ENCODE results near the gene PROK2. TPM values are rescaled to one million over a fixed set of nuclear protein-coding genes. Genes with fewer than 3 reads are reported as not detected.

The PROK2 gene
- total RNA-seq, 1 experiment from 2014 or later = 1.4 TPM

DNA sequence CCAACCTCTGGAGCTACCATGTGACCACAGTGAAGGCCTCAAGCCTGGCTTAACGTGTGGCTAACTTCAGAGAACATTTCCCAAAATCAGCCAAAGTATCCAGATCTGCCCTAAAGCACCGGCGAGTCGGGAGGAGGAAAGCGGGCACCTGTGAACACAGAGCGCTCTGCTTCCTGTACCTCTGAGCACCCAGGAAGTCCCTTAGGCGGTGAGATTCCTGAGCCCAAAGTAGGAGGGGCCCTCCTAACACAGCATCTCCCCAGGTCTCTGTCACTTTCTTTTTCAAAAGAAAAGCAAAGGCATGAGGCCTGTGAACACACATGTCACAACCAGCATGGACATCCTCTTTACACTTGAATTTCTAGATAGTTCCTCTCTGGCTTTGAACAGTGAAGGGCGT lies 58.8 kb downstream of the PROK2 start:
- Histone ChIP-seq H3K9me3 (ENCODE audit: control insufficient read depth, low read depth, low read length) (no peaks in the 10 kb centered on the region), H2BK20ac (ENCODE audit: low read depth, low read length, poor library complexity, severe bottlenecking) (no peak overlapping the region), H3K23ac (ENCODE audit: insufficient read length, low read depth, low read length) (no peak overlapping the region), H3T11ph (ENCODE audit: low read length) (no peak overlapping the region), H4K20me1 (ENCODE audit: control insufficient read depth, insufficient read depth, insufficient read length) (no peaks in the 10 kb centered on the region), H3K4me1 (ENCODE audit: insufficient read depth, low read length) (peaks cover 5% of the 10 kb centered on the region; the same call in 1 of the 2 replicates), H2BK15ac (ENCODE audit: low read depth, low read length) (no peak overlapping the region), H2AK5ac (ENCODE audit: insufficient read length, low read length) (no peak overlapping the region), H4K5ac (ENCODE audit: insufficient read length, low read depth, low read length) (no peak overlapping the region), H3K4me2 (ENCODE audit: insufficient read depth, insufficient read length, low read length) (peak overlapping the region; percentile 88), H3K79me2 (ENCODE audit: insufficient read depth, low read length) (no peaks in the 10 kb centered on the region), H3K23me2 (ENCODE audit: insufficient read length, low read depth, low read length, poor library complexity, severe bottlenecking) (peaks cover 9% of the 10 kb centered on the region), H3K9ac (ENCODE audit: extremely low read depth, insufficient read length, low read length) (no peak overlapping the region), H3K79me1 (ENCODE audit: insufficient read depth, low read depth, low read length, poor library complexity, severe bottlenecking) (no peaks in the 10 kb centered on the region), H3K56ac (ENCODE audit: insufficient read length, low read depth, low read length) (no peak overlapping the region), H3K4ac (ENCODE audit: low read depth, low read length) (no peak overlapping the region), H2BK12ac (ENCODE audit: insufficient read length, low read depth, low read length) (no peak overlapping the region), H3K27ac (ENCODE audit: insufficient read length, low read depth, low read length) (no peak overlapping the region), H2BK120ac (ENCODE audit: low read depth, low read length, poor library complexity, severe bottlenecking) (no peak overlapping the region), H2BK5ac (ENCODE audit: insufficient read length, low read length) (no peak overlapping the region), H4K8ac (replicated peaks; ENCODE audit: insufficient read length, low read depth, low read length) (no peak overlapping the region), H2AFZ (ENCODE audit: low read length) (no peak overlapping the region), H4K91ac (ENCODE audit: insufficient read length, low read depth, low read length) (no peak overlapping the region), H3K27me3 (ENCODE audit: insufficient read depth, low read length) (peaks cover 6% of the 10 kb centered on the region; the same call in 1 of the 2 replicates), H3K14ac (ENCODE audit: insufficient read depth, low read length) (no peak overlapping the region), H3K18ac (ENCODE audit: insufficient read length, low read depth, low read length) (no peak overlapping the region)
- TF ChIP-seq, protein P1, sequence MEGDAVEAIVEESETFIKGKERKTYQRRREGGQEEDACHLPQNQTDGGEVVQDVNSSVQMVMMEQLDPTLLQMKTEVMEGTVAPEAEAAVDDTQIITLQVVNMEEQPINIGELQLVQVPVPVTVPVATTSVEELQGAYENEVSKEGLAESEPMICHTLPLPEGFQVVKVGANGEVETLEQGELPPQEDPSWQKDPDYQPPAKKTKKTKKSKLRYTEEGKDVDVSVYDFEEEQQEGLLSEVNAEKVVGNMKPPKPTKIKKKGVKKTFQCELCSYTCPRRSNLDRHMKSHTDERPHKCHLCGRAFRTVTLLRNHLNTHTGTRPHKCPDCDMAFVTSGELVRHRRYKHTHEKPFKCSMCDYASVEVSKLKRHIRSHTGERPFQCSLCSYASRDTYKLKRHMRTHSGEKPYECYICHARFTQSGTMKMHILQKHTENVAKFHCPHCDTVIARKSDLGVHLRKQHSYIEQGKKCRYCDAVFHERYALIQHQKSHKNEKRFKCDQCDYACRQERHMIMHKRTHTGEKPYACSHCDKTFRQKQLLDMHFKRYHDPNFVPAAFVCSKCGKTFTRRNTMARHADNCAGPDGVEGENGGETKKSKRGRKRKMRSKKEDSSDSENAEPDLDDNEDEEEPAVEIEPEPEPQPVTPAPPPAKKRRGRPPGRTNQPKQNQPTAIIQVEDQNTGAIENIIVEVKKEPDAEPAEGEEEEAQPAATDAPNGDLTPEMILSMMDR (conservative IDR thresholded peaks at IDR 0.05) = no peak
- Mint-ChIP-seq H3K4me3 (peak overlapping the region; percentile 65 to 83), H3K27ac (no peak overlapping the region), H3K4me1 (peaks cover 30 to 44% of the 10 kb centered on the region in 2 experiments), H3K9me3 (no peaks in the 10 kb centered on the region), H3K27me3 (ENCODE audit: low read depth) (peaks cover 39% of the 10 kb centered on the region), H3K36me3 (ENCODE audit: insufficient read depth in 1 of 3, low read depth in 3 of 3) (0 out of 7 replicates have a peak, but pooled peaks cover 0 to 2% (median 0%) of the 10 kb centered on the region in 3 experiments)
- WGBS (ENCODE audit: extremely low coverage, insufficient read length, low lambda C conversion rate) = no CpG with 5 or more reads among the region's 8 CpGs
- no peak for DNase-seq

All from H9 (cell line).